ENCODE measurements around the gene AMBRA1. TPM values are rescaled to one million over a fixed set of nuclear protein-coding genes. Genes with fewer than 3 reads are reported as not detected.

AMBRA1 gene
- total RNA-seq, 2 donors from 2014 or later, result 56.2 to 60.7 TPM

DNA sequence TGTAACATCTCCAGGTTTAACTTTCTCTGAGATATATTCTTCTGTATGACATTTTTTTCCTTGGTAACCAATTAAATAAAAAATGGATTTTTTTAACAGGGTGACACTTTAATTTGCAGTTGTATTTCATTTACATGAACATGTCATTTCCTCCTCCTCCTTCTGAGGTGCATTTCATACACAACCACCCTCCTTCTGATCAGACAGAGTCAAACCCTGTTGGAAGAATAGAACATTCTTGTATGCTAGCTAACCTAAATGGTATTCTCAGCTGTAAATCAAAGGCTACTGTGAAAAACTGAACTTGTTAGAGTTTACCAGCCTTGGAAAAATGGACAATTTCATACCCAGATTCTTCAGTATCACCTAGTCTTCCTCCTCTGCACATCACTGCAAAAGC is 149.5 kb downstream of the AMBRA1 start:
- Histone ChIP-seq H3K4me3 (no peak overlapping the region), H3K27me3 (replicated peaks; ENCODE audit: insufficient read depth) (no peaks in the 10 kb centered on the region), H3K36me3 (no peaks in the 10 kb centered on the region), H3K9me3 (no peaks in the 10 kb centered on the region), H3K4me1 (replicated peaks) (no peaks in the 10 kb centered on the region), H3K27ac (no peak overlapping the region)
- intact Hi-C loops (cut with DNase I), result no loop called here
- DNase-seq (ENCODE audit: low spot score), result no peak
- TF ChIP-seq POLR2A (IDR thresholded peaks at IDR 0.05) (no peak), POLR2AphosphoS5 (IDR thresholded peaks at IDR 0.05) (no peak)
- TF ChIP-seq, protein P1, sequence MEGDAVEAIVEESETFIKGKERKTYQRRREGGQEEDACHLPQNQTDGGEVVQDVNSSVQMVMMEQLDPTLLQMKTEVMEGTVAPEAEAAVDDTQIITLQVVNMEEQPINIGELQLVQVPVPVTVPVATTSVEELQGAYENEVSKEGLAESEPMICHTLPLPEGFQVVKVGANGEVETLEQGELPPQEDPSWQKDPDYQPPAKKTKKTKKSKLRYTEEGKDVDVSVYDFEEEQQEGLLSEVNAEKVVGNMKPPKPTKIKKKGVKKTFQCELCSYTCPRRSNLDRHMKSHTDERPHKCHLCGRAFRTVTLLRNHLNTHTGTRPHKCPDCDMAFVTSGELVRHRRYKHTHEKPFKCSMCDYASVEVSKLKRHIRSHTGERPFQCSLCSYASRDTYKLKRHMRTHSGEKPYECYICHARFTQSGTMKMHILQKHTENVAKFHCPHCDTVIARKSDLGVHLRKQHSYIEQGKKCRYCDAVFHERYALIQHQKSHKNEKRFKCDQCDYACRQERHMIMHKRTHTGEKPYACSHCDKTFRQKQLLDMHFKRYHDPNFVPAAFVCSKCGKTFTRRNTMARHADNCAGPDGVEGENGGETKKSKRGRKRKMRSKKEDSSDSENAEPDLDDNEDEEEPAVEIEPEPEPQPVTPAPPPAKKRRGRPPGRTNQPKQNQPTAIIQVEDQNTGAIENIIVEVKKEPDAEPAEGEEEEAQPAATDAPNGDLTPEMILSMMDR (IDR thresholded peaks at IDR 0.05), result no peak

DNA sequence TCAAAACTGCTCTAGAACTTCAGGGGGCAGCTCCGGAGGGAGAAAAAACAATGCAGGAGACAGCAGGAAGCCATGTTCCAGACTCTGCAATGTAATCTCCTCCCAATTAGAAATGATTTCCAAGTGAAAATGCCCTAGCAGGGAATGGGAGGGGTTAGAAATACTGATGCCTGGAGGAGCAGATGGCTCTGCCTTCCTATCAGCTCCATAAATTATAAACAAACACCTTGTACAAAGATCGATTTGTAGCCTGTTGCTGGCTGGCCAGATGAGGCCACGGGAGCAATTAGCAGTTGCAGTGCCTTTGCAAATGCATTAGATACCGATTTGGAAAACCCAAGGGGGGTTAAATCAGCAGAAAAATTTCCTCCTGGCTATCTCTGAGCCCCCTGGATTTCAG is 155.6 kb downstream of the AMBRA1 start:
- intact Hi-C loops (cut with DNase I), result no loop called here
- peaks cover 0 to 9% of the 10 kb centered on the region in 2 donors for H3K36me3 ChIP-seq
- no peak overlapping the region for H3K27ac ChIP-seq
- WGBS, result 65% methylated on average over 4 of the region's 4 CpGs
- no peak overlapping the region for H3K4me3 ChIP-seq
- H3K4me1 ChIP-seq (replicated peaks), result no peaks in the 10 kb centered on the region
- DNase-seq (ENCODE audit: low spot score), result no peak
- no peak for TF ChIP-seq POLR2A (IDR thresholded peaks at IDR 0.05)
- TF ChIP-seq POLR2AphosphoS5 (IDR thresholded peaks at IDR 0.05), result no peak
- TF ChIP-seq, protein P1 (IDR thresholded peaks at IDR 0.05), result no peak
- no peaks in the 10 kb centered on the region for H3K27me3 ChIP-seq (replicated peaks; ENCODE audit: insufficient read depth)
- no peaks in the 10 kb centered on the region for H3K9me3 ChIP-seq

DNA sequence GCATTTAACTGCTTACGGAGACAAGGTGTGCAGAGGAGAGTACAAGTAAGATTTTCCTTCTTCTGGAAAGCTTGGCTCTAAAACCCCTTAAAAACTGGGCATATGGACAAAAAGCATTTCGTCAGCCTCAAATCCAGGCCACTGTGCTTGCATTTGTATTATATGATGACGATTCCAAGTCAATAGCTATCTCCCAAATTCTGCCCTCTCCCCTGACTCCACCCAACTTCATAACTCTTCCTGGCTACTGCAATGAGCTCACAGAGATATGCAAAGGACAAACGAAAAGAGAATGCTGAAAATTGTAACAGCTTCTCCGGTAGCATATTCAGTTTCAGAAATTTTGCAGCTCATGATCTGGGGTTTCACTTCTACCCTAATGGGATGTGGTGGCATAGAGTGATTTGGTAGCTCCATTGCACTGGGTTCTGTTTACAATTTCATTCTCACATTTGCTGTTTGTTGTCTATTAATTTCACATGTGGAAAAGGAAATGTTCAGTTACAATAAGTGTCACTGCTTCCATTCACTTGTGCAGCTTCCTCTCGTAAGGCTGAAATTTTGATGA is 156.6 kb downstream of the AMBRA1 start:
- no peak for DNase-seq (ENCODE audit: low spot score)
- Histone ChIP-seq H3K27ac (no peak overlapping the region), H3K4me3 (no peak overlapping the region), H3K4me1 (replicated peaks) (no peaks in the 10 kb centered on the region), H3K36me3 (peaks cover 0 to 9% of the 10 kb centered on the region in 2 donors), H3K27me3 (replicated peaks; ENCODE audit: insufficient read depth) (no peaks in the 10 kb centered on the region), H3K9me3 (no peaks in the 10 kb centered on the region)
- intact Hi-C loops (cut with DNase I), result no loop called here
- no peak for TF ChIP-seq POLR2A (IDR thresholded peaks at IDR 0.05)
- TF ChIP-seq, protein P1 (IDR thresholded peaks at IDR 0.05), result no peak
- no peak for TF ChIP-seq POLR2AphosphoS5 (IDR thresholded peaks at IDR 0.05)
- WGBS, result 82% methylated on average over 6 of the region's 6 CpGs

DNA sequence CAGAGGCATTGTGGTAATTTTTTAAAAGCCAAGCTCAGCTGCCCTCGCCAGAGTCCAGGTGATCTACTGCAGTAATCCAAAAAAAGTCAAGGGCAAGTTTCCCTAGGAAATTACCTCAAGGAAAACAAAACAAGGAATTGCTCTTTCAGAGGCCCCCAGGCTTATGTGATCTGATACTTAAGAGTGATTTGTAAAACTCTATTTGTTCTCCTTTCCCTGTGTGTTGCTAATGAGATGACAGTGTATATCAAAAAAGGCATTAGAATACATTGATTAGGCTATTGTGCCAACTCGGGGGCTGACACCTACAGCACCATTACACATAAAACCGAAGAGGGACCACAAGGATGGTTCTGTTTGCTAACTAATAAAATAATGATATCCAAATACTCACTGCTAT is 157.7 kb downstream of the AMBRA1 start:
- H3K27ac ChIP-seq, result no peak overlapping the region
- no peaks in the 10 kb centered on the region for H3K27me3 ChIP-seq (replicated peaks; ENCODE audit: insufficient read depth)
- no peaks in the 10 kb centered on the region for H3K9me3 ChIP-seq
- WGBS, result 76% methylated on average over 3 of the region's 3 CpGs
- intact Hi-C loops (cut with DNase I), result no loop called here
- H3K4me1 ChIP-seq (replicated peaks), result no peaks in the 10 kb centered on the region
- TF ChIP-seq, protein P1 (IDR thresholded peaks at IDR 0.05), result no peak
- TF ChIP-seq POLR2AphosphoS5 (IDR thresholded peaks at IDR 0.05) (no peak), POLR2A (IDR thresholded peaks at IDR 0.05) (no peak)
- H3K36me3 ChIP-seq, result peaks cover 0 to 9% of the 10 kb centered on the region in 2 donors
- no peak for DNase-seq (ENCODE audit: low spot score)
- H3K4me3 ChIP-seq, result no peak overlapping the region

DNA sequence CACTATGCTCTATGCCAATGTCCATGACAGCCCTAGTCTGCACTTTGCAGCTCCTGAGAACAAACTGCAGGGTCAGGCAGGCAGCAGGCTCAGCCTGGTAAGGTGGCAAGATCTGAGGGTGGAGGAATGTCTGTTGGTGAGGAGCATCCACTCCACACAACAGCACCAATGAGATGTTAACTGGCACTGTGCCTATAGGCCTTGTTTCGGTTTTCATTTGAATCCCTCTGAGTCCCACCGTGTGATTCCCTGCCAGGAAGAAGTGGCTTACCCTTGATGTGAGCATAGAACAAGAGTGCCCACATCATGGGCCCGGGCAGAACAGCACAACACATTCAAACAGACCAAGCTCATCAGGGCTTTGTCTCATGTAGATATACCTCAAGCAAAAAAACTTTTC is 158.1 kb downstream of the AMBRA1 start:
- TF ChIP-seq POLR2AphosphoS5 (IDR thresholded peaks at IDR 0.05) (no peak), POLR2A (IDR thresholded peaks at IDR 0.05) (no peak)
- TF ChIP-seq, protein P1 (IDR thresholded peaks at IDR 0.05), result no peak
- no peaks in the 10 kb centered on the region for H3K4me1 ChIP-seq (replicated peaks)
- no peak overlapping the region for H3K4me3 ChIP-seq
- H3K27me3 ChIP-seq (replicated peaks; ENCODE audit: insufficient read depth), result no peaks in the 10 kb centered on the region
- peaks cover 0 to 9% of the 10 kb centered on the region in 2 donors for H3K36me3 ChIP-seq
- no peaks in the 10 kb centered on the region for H3K9me3 ChIP-seq
- DNase-seq (ENCODE audit: low spot score), result no peak
- intact Hi-C loops (cut with DNase I), result no loop called here
- WGBS, result 53% methylated on average over 3 of the region's 3 CpGs
- H3K27ac ChIP-seq, result no peak overlapping the region

Measured in prostate gland (tissue), 2 donors.